ENCODE results near the gene IMP3.
"Not testable (repeated sequence)": the region's sequence is repeated elsewhere in the genome, so short reads cannot be mapped to it uniquely, and the experiment has no call there.

IMP3 gene

DNA sequence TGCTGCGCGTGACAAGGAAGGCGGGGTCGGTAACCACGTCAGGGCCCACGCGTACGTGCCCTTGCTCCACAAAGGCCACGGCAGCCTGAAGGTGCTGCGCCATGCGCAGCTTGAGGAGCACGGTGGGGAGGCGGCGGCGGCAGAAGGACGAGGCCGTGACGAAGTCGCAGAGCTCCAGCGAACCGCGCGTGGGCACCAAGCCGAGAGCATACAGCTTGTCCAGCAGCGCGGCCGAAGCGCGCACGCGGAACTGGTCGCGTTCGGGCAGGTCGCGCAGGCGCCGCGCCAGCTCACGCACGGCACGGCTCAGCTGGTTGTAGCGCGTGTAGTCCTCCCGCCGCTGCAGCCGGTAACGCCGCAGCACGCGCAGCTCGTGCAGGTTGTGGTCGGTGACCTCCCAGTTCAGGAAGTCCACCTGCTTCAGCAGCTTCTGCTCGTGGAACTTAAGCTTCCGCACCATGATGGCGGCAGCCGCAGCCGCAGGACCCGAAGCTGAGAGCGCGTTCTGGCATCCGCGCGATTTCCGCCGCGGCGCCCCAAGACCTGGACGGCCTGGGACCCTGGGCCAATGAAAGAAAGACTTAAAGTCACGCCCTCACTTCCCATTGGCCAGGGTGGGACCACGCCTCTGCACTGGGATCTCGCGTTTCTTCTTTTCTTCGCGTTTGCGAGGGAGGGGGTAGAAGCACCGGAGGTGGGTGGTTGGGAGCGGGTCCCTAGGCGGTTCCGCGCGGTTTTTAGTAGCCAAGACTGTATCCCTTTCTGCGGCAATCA, at the start of gene IMP3:
TSS of gene IMP3 (minus strand) at position 516 of the 774 bp plus-strand sequence. CDS start at position 460, 56 bp downstream.
- DNase-seq (ENCODE audit: low read depth in 2 of 2), result peak; percentile 90 to 91

DNA sequence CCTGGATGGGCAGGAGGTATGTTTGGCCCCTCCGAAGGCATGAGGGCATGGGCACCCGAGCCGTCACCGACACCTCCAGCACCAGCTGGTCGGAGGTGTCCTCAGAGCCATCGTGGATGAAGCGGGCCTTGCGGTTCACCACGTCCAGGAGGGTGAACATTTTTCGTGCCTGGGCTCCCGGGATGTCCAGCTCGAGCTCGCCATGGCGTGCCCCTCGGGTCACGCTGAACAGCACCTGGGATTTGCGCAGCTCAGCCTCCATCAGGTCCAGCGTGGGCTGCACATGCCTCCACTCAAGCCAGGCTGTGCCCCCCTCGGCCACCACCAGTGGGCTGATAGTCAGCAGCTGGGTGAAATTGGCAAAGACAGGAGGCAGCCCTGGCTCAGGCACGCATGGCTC, 49.4 kb upstream of the IMP3 start:
- DNase-seq (ENCODE audit: low read depth in 2 of 2), result not testable (repeated sequence)

- DNase-seq (ENCODE audit: low read depth in 2 of 2), result no peak
These were observed 48.8 kb upstream of the IMP3 start for GRCh38 chr15:75688831-75689230.

DNA sequence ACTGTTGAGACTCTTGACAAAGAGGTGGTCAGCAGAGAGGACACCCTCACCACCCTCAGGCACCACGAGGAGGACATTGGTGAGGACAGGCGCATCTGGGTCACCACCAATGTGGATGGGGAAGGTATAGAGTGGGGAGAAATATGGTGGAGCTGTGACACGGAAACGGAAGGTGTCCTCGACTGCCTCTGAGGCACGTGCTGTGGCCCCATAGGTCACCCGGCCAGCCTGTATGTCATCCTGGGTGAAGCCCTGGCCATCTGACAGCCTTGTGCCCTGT, 48.2 kb upstream of the IMP3 start:
- DNase-seq (ENCODE audit: low read depth in 2 of 2), result no peak

DNA sequence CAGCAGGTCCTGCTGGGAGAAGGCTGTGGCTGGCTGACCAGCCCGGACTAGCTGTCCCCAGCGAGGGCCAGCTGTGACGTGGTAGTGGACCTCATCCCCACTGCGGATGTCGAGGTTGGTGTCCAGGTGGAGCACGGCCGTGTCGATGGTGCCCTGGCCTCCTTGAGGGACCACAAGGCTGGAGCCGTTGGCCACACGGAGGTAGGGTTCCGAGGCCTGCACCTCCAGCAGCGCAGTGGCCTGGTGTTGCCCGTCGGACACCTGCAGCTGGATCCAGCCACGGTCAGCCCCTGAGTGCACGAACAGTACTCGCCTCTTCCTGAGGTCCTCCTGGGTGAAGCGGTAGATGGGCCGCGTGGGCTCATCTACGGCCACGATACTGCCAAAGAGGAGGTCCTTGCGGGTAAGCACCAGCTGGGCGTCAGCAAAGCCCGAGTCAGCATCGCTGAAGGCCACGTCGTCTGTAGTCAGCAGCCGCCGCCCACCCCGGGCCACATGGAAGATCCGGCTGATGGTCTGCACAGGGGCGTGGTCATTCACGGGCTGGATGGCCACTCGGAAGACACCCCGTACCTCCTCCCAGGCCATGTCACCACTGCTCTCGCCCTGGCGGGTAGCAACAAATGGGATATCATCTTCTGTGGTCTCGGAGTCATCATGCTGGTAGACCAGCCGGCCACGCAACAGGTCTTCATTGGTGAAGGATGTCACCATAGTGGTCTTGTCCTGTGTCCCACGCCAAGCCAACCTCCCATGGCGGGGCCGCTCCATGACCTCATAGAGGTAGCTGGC, 47.7 kb upstream of the IMP3 start:
- no peak for DNase-seq (ENCODE audit: low read depth in 2 of 2)

DNA sequence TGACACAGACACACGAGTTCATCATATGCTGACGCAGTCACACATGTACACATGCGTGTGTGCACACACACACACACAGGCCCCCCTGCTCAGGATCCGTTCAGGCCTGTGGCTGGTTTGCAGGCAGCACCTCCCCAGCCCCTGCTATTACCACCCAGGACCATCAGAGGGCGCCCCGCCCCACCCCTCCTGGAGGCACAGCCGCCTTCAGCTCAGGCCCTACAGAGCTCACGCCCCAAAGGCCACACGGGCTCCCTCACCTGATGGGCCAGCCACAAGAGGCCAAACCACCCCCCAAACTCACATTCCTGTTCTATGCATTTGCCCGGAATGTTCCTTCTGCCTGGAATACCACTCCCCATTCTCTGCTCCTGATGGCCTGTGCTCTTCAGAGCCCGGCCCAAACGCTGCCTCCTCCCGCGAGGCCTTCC, 46.2 kb upstream of the IMP3 start:
- DNase-seq (ENCODE audit: low read depth in 2 of 2), result peak; percentile 71 to 81

DNA sequence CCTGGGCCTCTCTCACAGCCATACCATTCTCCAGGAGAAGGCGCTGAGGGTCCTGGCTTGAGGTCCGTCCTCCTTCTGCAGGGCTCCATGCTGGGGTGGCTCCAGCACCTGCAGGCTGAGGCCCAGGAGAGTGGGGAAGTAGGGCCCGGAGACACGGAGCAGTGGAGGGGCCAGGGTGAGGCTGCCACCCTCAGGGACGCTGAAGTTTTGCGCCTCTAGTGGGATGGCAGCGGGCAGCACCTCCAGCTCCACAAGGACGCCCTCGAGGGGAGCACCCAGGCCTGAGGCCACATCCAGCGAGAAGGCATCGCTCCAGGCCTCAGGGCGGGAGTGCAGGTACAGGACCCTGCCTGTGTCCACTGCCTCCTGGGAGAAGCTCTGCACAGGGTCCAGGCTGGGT, 45.2 kb upstream of the IMP3 start:
- DNase-seq (ENCODE audit: low read depth in 2 of 2), result no peak

GRCh38 chr15:75684648-75685047, 44.6 kb upstream of the IMP3 start:
- no peak for DNase-seq (ENCODE audit: low read depth in 2 of 2)

GRCh38 chr15:75683646-75684312, 43.8 kb upstream of the IMP3 start:
- DNase-seq (ENCODE audit: low read depth in 2 of 2), result peak; percentile 41 to 65

GRCh38 chr15:75682181-75683135, 42.4 kb upstream of the IMP3 start:
- no peak for DNase-seq (ENCODE audit: low read depth in 2 of 2)

GRCh38 chr15:75680007-75680789, 40.2 kb upstream of the IMP3 start:
- no peak for DNase-seq (ENCODE audit: low read depth in 2 of 2)

DNA sequence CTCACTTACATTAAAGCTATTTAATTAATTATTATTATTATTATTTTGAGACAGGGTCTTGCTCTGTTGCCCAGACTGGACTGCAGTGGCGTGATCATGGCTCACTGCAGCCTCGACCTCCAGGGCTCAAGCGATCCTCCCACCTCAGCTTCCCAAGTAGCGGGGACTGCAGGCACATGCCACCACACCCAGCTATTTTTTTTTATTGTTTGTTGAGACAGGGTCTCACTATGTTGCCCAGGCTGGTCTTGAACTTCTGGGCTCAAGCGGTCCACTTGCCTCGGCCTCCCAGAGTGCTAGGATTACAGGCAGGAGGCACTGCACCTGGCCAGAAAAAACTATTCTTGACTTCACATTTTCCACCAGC, 38.3 kb upstream of the IMP3 start:
- DNase-seq (ENCODE audit: low read depth in 2 of 2), result not testable (repeated sequence)

- DNase-seq (ENCODE audit: low read depth in 2 of 2), result no peak
These were observed 37.7 kb upstream of the IMP3 start for GRCh38 chr15:75677465-75678323.

GRCh38 chr15:75676688-75677464, 36.9 kb upstream of the IMP3 start:
- DNase-seq (ENCODE audit: low read depth in 2 of 2), result no peak

DNA sequence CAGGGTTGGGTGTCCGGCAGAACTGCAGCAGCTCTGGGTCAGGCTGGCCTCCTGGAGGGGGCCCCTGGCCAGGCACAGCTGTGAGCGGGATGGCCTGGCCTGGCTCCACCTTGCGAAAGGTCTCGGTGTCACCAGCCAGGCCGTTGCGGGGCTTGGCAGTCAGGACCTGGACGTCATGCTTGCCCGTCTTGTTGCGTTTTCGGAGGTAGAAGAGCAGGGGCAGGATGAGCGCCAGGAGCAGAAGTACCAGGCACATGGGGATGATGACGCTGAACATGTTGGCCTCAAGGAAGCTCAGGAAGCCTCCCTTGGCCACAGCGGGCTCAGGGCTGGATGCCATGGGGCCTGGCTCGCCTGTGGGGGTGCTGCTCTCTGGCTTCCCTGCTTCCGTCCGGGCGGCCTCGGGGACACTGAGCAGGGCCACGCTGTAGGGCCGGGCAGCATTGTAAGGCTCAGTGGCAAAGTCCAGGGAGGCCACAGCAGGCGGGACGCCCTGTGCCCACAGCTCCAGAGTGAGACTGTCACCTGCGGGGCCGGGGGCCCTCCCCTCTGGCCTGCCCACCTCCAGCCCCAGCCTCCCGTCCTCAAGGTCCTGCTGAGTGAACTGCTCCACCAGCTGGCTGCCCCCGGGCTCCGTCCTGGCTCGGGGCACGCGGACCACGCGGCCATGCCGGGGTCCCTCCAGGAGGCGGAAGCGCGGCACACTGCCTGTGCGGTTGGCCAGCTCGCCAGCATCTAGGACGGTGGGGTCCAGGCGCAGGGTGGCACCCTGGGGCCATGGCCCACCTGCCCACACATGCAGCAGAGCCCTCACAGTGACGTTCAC, 35.8 kb upstream of the IMP3 start:
- DNase-seq (ENCODE audit: low read depth in 2 of 2), result no peak

GRCh38 chr15:75674366-75674765, 34.3 kb upstream of the IMP3 start:
- DNase-seq (ENCODE audit: low read depth in 2 of 2), result no peak

- DNase-seq (ENCODE audit: low read depth in 2 of 2), result no peak
These were observed 33.6 kb upstream of the IMP3 start for GRCh38 chr15:75673426-75674235.
